Bronchial smooth muscle cell (primary cell): ENCODE data around the gene C14orf119. TPM values are rescaled to one million over a fixed set of nuclear protein-coding genes. Genes with fewer than 3 reads are reported as not detected.

Experiments
- total RNA-seq: library from RNA; depleted of rRNA; stranded (reverse); fragments of >200 nt; gene quantifications from 2 replicates; pipeline ENCODE4 v1.2.1, GENCODE V29; 2014

C14orf119 gene
- 63.5 and 95.0 TPM in 2 replicates for total RNA-seq

GRCh38 chr14:23095196-23096108 lies at the start of gene C14orf119:
Gene C14orf119, plus strand, starts transcription at chr14:23095505. Its CDS starts 2,154 bp downstream, at chr14:23097659.

GRCh38 chr14:23056956-23057756 lies 38.1 kb upstream of the C14orf119 start, which contains the start of gene CDH24:
Gene CDH24, minus strand, starts transcription at chr14:23057520. Its CDS starts 1,787 bp downstream, at chr14:23055733.

GRCh38 chr14:23094666-23095195 lies 574 bp upstream of the C14orf119 start, which contains the start of gene ACIN1:
Gene ACIN1, minus strand, starts transcription at chr14:23095136. Its CDS starts 24 bp downstream, at chr14:23095112.

GRCh38 chr14:23104591-23105347 lies 9.5 kb downstream of the C14orf119 start, which contains the start of gene CIROP:
Gene CIROP, minus strand, starts transcription at chr14:23104989. Its CDS starts 69 bp downstream, at chr14:23104920.

GRCh38 chr14:23118506-23119362 lies 23.4 kb downstream of the C14orf119 start, which contains the start of gene CEBPE:
Gene CEBPE, minus strand, starts transcription at chr14:23119255. Its CDS starts 164 bp downstream, at chr14:23119091.

Other genes starting within 250 kb of the C14orf119 start
- 43.2 and 48.3 TPM in 2 replicates for gene LRP10, start 223.8 kb upstream of the C14orf119 start, total RNA-seq
- gene REM2, start 212.3 kb upstream of the C14orf119 start, total RNA-seq = 0.09 and 0.16 TPM in 2 replicates
- 46.0 and 67.9 TPM in 2 replicates for gene RBM23, start 176.4 kb upstream of the C14orf119 start, total RNA-seq
- gene PRMT5, start 166.1 kb upstream of the C14orf119 start, total RNA-seq = 36.6 and 40.4 TPM in 2 replicates
- 32.6 and 32.9 TPM in 2 replicates for gene HAUS4, start 138.4 kb upstream of the C14orf119 start, total RNA-seq
- 18.0 and 18.1 TPM in 2 replicates for gene AJUBA, start 113.0 kb upstream of the C14orf119 start, total RNA-seq
- 12.1 and 16.4 TPM in 2 replicates for gene C14orf93, start 85.4 kb upstream of the C14orf119 start, total RNA-seq
- gene PSMB5, start 60.6 kb upstream of the C14orf119 start, total RNA-seq = 196 and 218 TPM in 2 replicates
- gene PSMB11, start 53.3 kb upstream of the C14orf119 start, total RNA-seq = 0.09 TPM in 1 of 2 replicates, not detected in the other
- 4.6 and 7.6 TPM in 2 replicates for gene CDH24, start 38.0 kb upstream of the C14orf119 start, total RNA-seq
- gene ACIN1, start 369 bp upstream of the C14orf119 start, total RNA-seq = 71.7 and 101 TPM in 2 replicates
- gene CIROP, start 9.5 kb downstream of the C14orf119 start, total RNA-seq = 1.3 and 4.6 TPM in 2 replicates
- gene CEBPE, start 23.8 kb downstream of the C14orf119 start, total RNA-seq = 0.16 TPM in 1 of 2 replicates, not detected in the other
- 15.8 and 25.9 TPM in 2 replicates for gene SLC7A8, start 88.2 kb downstream of the C14orf119 start, total RNA-seq
- not detected in 2 replicates for gene RNF212B, start 142.4 kb downstream of the C14orf119 start, total RNA-seq
- 3.3 and 4.8 TPM in 2 replicates for gene HOMEZ, start 190.6 kb downstream of the C14orf119 start, total RNA-seq
- gene PPP1R3E, start 207.4 kb downstream of the C14orf119 start, total RNA-seq = 2.4 and 2.5 TPM in 2 replicates
- 15.8 and 19.9 TPM in 2 replicates for gene BCL2L2, start 211.3 kb downstream of the C14orf119 start, total RNA-seq
- 85.4 and 91.9 TPM in 2 replicates for gene PABPN1, start 226.0 kb downstream of the C14orf119 start, total RNA-seq